ENCODE measurements around the gene AEBP2.

The AEBP2 gene

DNA sequence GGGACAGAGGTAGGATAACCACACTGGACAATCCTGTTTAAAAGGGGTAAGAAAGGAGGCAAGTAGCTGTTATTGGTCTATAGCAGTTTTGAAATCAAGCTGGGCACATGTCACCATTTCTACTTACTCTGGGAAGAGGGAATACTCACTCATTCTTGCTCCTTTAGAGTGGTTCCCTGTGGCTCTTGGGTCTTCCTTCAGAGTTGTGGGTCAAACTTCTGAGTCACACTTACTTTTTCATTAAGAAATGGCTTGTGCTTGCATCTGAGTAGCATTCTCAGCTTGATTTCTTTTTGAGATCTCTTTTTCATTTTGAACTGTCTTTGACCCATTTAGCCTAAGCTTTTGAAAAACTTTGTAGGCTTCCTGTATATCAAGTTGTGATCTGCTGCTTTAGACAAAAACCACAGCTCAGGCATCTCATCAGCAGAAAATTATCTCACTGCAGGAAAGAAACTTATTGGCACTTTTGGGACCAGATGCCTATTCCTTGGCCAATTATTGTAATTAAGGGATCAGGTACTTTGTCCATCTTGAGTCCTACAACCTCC, 122.2 kb downstream of the AEBP2 start:
- TF ChIP-seq REST (IDR thresholded peaks at IDR 0.05; ENCODE audit: low read depth) = no peak
- no peak for TF ChIP-seq FOXM1 (IDR thresholded peaks at IDR 0.05; ENCODE audit: borderline replicate concordance, low read depth)
